ENCODE results near the gene HDLBP.

The HDLBP gene

GRCh38 chr2:241275504-241275903 is 40.0 kb downstream of the HDLBP start:
- Histone ChIP-seq H3K27ac (ENCODE audit: low read depth, low read length) (no peak overlapping the region), H3K9ac (ENCODE audit: low read length) (no peak overlapping the region), H3K36me3 (ENCODE audit: control insufficient read depth, insufficient read depth, low read length) (no peaks in the 10 kb centered on the region), H3K27me3 (ENCODE audit: control insufficient read depth, insufficient read depth, low read length) (no peaks in the 10 kb centered on the region), H3K4me3 (ENCODE audit: low read length) (no peak overlapping the region), H3K4me1 (ENCODE audit: control insufficient read depth, insufficient read depth, low read length) (peaks cover 8% of the 10 kb centered on the region)

DNA sequence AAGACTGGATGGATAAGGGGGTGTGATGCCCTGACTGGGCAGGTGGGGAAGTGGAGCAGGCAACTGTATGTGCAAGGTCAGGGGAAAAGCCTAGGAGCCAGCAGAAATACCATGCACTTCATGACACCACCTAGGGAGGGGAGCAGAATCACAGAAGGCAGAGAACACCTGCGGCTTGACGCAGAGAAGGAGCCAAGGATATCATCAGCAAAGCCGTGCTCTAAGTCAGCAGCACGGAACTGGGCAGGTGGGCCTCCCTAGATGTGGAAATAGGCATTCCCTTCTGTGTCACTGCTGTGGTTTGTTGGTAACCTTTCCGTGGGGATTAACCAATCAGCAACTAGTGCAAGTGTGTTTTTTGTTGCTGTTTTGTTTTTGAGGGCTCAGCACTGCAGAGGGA is 41.3 kb downstream of the HDLBP start:
- Histone ChIP-seq H3K4me3 (ENCODE audit: low read length) (no peak overlapping the region), H3K4me1 (ENCODE audit: control insufficient read depth, insufficient read depth, low read length) (peaks cover 10% of the 10 kb centered on the region), H3K27ac (ENCODE audit: low read depth, low read length) (no peak overlapping the region), H3K9ac (ENCODE audit: low read length) (no peak overlapping the region), H3K36me3 (ENCODE audit: control insufficient read depth, insufficient read depth, low read length) (no peaks in the 10 kb centered on the region), H3K27me3 (ENCODE audit: control insufficient read depth, insufficient read depth, low read length) (no peaks in the 10 kb centered on the region)

DNA sequence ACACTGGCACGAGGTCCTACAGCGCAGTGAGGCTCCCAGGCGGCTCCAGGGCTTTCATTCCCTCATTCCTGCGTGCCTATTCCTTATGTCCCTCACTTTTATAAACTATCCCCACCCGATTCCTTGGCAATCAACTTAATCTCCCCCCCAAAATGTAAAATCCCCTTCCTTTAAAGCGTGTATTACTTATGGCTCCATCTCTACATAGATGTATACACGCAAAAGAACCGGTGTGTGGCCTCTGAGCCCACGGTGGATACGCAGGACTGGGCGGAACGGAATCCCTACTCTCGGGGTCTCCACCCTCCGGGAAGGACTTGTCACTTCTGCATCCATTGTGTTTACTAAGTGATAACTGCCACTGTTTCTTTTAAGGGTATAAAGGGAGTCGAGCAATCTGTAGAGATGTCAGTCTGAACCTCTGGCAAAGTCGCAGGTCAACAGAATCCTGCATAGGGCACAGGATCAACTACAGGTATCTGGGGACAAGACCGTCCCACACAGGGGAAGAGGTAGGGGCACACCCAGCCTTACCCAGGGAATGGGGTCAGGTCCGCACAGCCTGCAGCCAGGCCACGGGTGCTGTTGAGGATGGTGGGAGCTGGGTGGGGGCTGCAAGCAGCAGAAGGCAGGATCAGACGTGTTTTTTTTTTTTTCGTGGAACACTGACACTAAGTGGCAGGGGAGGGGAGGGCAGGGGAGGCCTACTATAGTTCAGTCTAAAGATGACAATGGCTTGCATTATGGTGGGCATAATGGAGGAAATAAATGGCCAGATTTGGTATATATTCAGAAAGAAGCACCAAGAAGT is 42.1 kb downstream of the HDLBP start:
- no peaks in the 10 kb centered on the region for H3K27me3 ChIP-seq (ENCODE audit: control insufficient read depth, insufficient read depth, low read length)
- H3K4me1 ChIP-seq (ENCODE audit: control insufficient read depth, insufficient read depth, low read length), result peaks cover 10% of the 10 kb centered on the region
- no peak overlapping the region for H3K9ac ChIP-seq (ENCODE audit: low read length)
- no peaks in the 10 kb centered on the region for H3K36me3 ChIP-seq (ENCODE audit: control insufficient read depth, insufficient read depth, low read length)
- peak overlapping the region; percentile 78 for H3K4me3 ChIP-seq (ENCODE audit: low read length)
- H3K27ac ChIP-seq (ENCODE audit: low read depth, low read length), result peak overlapping the region; percentile 25

- Histone ChIP-seq H3K36me3 (ENCODE audit: control insufficient read depth, insufficient read depth, low read length) (peaks cover 3% of the 10 kb centered on the region), H3K4me1 (ENCODE audit: control insufficient read depth, insufficient read depth, low read length) (peaks cover 10% of the 10 kb centered on the region), H3K4me3 (ENCODE audit: low read length) (peak overlapping the region; percentile 78), H3K27me3 (ENCODE audit: control insufficient read depth, insufficient read depth, low read length) (no peaks in the 10 kb centered on the region), H3K27ac (ENCODE audit: low read depth, low read length) (peak overlapping the region; percentile 86), H3K9ac (ENCODE audit: low read length) (peak overlapping the region; percentile 32)
Measured at GRCh38 chr2:241272303-241273209, 42.9 kb downstream of the HDLBP start.

- Histone ChIP-seq H3K27me3 (ENCODE audit: control insufficient read depth, insufficient read depth, low read length) (no peaks in the 10 kb centered on the region), H3K36me3 (ENCODE audit: control insufficient read depth, insufficient read depth, low read length) (peaks cover 4% of the 10 kb centered on the region), H3K4me3 (ENCODE audit: low read length) (peak overlapping the region; percentile 78), H3K4me1 (ENCODE audit: control insufficient read depth, insufficient read depth, low read length) (peaks cover 10% of the 10 kb centered on the region), H3K9ac (ENCODE audit: low read length) (peak overlapping the region; percentile 32), H3K27ac (ENCODE audit: low read depth, low read length) (peak overlapping the region; percentile 86)
Measured at GRCh38 chr2:241271706-241272302, 43.7 kb downstream of the HDLBP start.

GRCh38 chr2:241270531-241270930 is 44.9 kb downstream of the HDLBP start:
- H3K27ac ChIP-seq (ENCODE audit: low read depth, low read length), result no peak overlapping the region
- H3K9ac ChIP-seq (ENCODE audit: low read length), result no peak overlapping the region
- H3K4me3 ChIP-seq (ENCODE audit: low read length), result peak overlapping the region; percentile 78
- no peaks in the 10 kb centered on the region for H3K27me3 ChIP-seq (ENCODE audit: control insufficient read depth, insufficient read depth, low read length)
- H3K36me3 ChIP-seq (ENCODE audit: control insufficient read depth, insufficient read depth, low read length), result peaks cover 7% of the 10 kb centered on the region
- H3K4me1 ChIP-seq (ENCODE audit: control insufficient read depth, insufficient read depth, low read length), result peaks cover 10% of the 10 kb centered on the region

- Histone ChIP-seq H3K27ac (ENCODE audit: low read depth, low read length) (no peak overlapping the region), H3K4me1 (ENCODE audit: control insufficient read depth, insufficient read depth, low read length) (peaks cover 10% of the 10 kb centered on the region), H3K36me3 (ENCODE audit: control insufficient read depth, insufficient read depth, low read length) (peaks cover 9% of the 10 kb centered on the region), H3K27me3 (ENCODE audit: control insufficient read depth, insufficient read depth, low read length) (no peaks in the 10 kb centered on the region), H3K4me3 (ENCODE audit: low read length) (no peak overlapping the region), H3K9ac (ENCODE audit: low read length) (no peak overlapping the region)
Measured at GRCh38 chr2:241269707-241270520, 45.6 kb downstream of the HDLBP start.

DNA sequence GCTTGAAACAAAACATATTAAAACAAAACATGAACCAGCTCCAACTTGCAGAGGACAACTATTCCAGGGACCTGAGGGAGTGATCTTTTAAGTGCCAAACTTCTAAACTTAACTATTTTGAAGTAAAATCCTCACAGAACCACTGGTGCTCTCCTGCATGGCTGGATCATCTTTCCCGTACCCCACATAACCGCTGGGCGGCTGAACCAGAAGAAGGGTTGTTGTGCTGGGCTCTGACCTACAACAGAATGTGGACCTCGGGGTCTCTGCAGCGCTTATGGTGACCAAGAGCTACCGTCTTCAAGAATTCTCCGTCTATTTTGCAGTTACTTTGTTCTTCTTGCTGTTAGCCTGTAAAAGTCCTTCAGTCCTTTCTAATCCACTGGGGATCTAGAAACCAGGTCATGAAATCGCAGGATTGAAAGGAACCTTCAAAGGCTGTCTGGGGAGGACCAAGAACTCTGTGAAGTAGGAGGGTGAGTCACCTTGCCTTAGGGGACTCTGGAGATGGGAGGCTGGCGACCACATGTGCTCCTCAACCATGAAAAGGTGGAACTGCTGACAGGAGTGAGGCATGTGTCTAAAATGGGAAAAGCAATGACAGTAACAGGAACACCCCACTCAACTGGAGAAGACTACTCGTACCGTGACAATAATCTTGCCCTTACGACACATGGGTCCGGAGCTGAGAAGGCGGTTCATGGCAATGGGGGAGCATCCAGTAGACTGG is 46.6 kb downstream of the HDLBP start:
- Histone ChIP-seq H3K27me3 (ENCODE audit: control insufficient read depth, insufficient read depth, low read length) (no peaks in the 10 kb centered on the region), H3K9ac (ENCODE audit: low read length) (no peak overlapping the region), H3K36me3 (ENCODE audit: control insufficient read depth, insufficient read depth, low read length) (peaks cover 9% of the 10 kb centered on the region), H3K4me3 (ENCODE audit: low read length) (no peak overlapping the region), H3K4me1 (ENCODE audit: control insufficient read depth, insufficient read depth, low read length) (peaks cover 10% of the 10 kb centered on the region), H3K27ac (ENCODE audit: low read depth, low read length) (no peak overlapping the region)

DNA sequence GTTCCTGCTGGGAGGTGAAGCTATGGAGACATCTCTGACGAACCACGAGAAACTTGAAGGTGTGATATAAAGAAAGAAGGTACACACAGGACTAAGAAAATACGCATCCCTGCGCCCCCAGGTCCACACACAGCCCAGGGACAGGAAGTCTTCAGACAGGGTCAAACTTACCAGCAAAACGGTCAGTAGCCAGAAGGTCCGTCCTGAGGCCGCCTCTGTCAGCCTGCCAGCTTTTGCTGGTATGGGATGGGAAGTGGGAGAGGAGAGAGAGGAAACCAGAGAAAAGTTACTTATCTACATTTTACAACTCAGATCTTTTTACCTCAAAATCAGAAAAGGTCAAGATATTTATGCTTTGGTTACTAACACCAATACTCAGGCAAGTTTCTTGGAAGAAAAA is 47.2 kb downstream of the HDLBP start:
- no peak overlapping the region for H3K4me3 ChIP-seq (ENCODE audit: low read length)
- H3K36me3 ChIP-seq (ENCODE audit: control insufficient read depth, insufficient read depth, low read length), result peaks cover 10% of the 10 kb centered on the region
- H3K9ac ChIP-seq (ENCODE audit: low read length), result no peak overlapping the region
- H3K4me1 ChIP-seq (ENCODE audit: control insufficient read depth, insufficient read depth, low read length), result peaks cover 10% of the 10 kb centered on the region
- H3K27ac ChIP-seq (ENCODE audit: low read depth, low read length), result no peak overlapping the region
- H3K27me3 ChIP-seq (ENCODE audit: control insufficient read depth, insufficient read depth, low read length), result no peaks in the 10 kb centered on the region

GRCh38 chr2:241267249-241268067 is 48.0 kb downstream of the HDLBP start:
- Histone ChIP-seq H3K4me3 (ENCODE audit: low read length) (no peak overlapping the region), H3K36me3 (ENCODE audit: control insufficient read depth, insufficient read depth, low read length) (peaks cover 17% of the 10 kb centered on the region), H3K27ac (ENCODE audit: low read depth, low read length) (no peak overlapping the region), H3K9ac (ENCODE audit: low read length) (no peak overlapping the region), H3K4me1 (ENCODE audit: control insufficient read depth, insufficient read depth, low read length) (peaks cover 10% of the 10 kb centered on the region), H3K27me3 (ENCODE audit: control insufficient read depth, insufficient read depth, low read length) (no peaks in the 10 kb centered on the region)

- no peak overlapping the region for H3K27ac ChIP-seq (ENCODE audit: low read depth, low read length)
- H3K4me3 ChIP-seq (ENCODE audit: low read length), result no peak overlapping the region
- H3K4me1 ChIP-seq (ENCODE audit: control insufficient read depth, insufficient read depth, low read length), result peaks cover 1% of the 10 kb centered on the region
- H3K9ac ChIP-seq (ENCODE audit: low read length), result no peak overlapping the region
- peaks cover 34% of the 10 kb centered on the region for H3K36me3 ChIP-seq (ENCODE audit: control insufficient read depth, insufficient read depth, low read length)
- no peaks in the 10 kb centered on the region for H3K27me3 ChIP-seq (ENCODE audit: control insufficient read depth, insufficient read depth, low read length)
Measured at GRCh38 chr2:241265506-241265905, 50.0 kb downstream of the HDLBP start.

Data from rectal smooth muscle tissue (tissue), 1 donor.